ENCODE measurements around the gene P3R3URF. TPM values are rescaled to one million over a fixed set of nuclear protein-coding genes. Genes with fewer than 3 reads are reported as not detected.

The P3R3URF gene
- total and polyA plus RNA-seq, 2 donors (not counting 3 experiments of a cell fraction or from before 2014, with no cell fraction given), result not detected

DNA sequence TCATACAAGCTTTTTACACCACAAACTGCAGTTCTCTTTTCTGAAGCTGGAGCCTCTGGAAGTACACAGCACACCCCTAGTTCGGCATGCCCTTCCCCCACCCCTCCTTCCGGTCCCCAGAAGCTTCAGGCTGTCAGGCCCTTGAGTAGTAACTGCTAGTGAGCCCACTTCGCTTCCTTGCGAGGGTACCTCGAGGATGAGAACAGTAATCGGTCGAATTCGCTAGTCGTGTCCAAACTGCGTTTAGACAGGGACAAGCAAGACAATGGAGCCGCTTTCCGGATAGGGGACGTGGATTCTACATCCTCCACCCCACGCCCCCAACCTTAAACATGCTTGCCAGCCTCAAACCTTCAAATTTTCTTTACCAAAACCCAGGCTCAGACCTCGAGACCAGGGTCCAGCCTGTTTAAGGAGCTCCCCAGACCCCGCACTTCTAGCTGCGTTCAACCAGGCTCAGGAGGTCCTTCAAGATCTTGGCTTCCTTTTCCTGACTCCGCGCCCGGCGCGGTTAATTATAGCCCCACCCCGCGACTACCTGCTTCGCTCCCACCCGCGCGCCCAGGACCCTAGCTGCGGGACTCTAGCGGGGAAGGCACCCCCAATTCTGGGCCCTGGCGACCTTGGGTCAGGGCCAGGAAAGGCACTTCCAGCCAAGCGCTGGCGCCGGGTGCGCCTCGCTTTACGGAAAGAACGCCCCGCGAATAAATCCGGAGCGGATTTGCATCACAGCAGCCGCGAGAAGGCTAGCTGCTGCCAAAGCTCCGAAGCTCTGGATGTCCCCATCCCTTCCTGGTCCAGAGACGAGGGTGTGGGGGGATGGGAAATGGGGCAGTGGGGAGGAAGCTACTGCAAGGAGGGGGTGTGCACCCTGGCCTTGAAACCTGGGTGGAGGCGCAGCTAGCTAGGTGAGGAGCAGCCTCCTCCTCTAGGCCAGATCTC is 9.5 kb downstream of the P3R3URF start:
- H2AFZ ChIP-seq (ENCODE audit: low read depth, low read length), result peak overlapping the region; percentile 99
- H3K4me2 ChIP-seq (ENCODE audit: insufficient read depth, low read length), result peak overlapping the region; percentile 55
- BruUV-seq (replicated peaks), result no TSS peak
- no peak for TF ChIP-seq EZH2 (IDR thresholded peaks at IDR 0.05; ENCODE audit: borderline replicate concordance, low read depth, low read length, severe bottlenecking)
- no peak for TF ChIP-seq GATA2 (IDR thresholded peaks at IDR 0.05; ENCODE audit: insufficient read depth, insufficient read length, low read depth, low read length)
- TF ChIP-seq POLR2A (IDR thresholded peaks at IDR 0.05; ENCODE audit: low read depth, low read length), result no peak
- TF ChIP-seq MAX (IDR thresholded peaks at IDR 0.05; ENCODE audit: insufficient read depth, insufficient read length), result no peak
- no peak for TF ChIP-seq POLR2AphosphoS5 (IDR thresholded peaks at IDR 0.05; ENCODE audit: insufficient read depth, low read depth, low read length)
- TF ChIP-seq, protein P1, sequence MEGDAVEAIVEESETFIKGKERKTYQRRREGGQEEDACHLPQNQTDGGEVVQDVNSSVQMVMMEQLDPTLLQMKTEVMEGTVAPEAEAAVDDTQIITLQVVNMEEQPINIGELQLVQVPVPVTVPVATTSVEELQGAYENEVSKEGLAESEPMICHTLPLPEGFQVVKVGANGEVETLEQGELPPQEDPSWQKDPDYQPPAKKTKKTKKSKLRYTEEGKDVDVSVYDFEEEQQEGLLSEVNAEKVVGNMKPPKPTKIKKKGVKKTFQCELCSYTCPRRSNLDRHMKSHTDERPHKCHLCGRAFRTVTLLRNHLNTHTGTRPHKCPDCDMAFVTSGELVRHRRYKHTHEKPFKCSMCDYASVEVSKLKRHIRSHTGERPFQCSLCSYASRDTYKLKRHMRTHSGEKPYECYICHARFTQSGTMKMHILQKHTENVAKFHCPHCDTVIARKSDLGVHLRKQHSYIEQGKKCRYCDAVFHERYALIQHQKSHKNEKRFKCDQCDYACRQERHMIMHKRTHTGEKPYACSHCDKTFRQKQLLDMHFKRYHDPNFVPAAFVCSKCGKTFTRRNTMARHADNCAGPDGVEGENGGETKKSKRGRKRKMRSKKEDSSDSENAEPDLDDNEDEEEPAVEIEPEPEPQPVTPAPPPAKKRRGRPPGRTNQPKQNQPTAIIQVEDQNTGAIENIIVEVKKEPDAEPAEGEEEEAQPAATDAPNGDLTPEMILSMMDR (IDR thresholded peaks at IDR 0.05; ENCODE audit: extremely low read depth in 1 of 2, insufficient read depth in 1 of 2, low read depth in 1 of 2, low read length in 2 of 2), result no peak
- no peak for TF ChIP-seq FOS (IDR thresholded peaks at IDR 0.05; ENCODE audit: borderline replicate concordance, insufficient read depth, low read length)
- TF ChIP-seq JUN (IDR thresholded peaks at IDR 0.05; ENCODE audit: borderline replicate concordance, insufficient read depth, insufficient read length, low read depth), result no peak
- no peak for TF ChIP-seq MYC (IDR thresholded peaks at IDR 0.05; ENCODE audit: low read depth, low read length)
- H3K36me3 ChIP-seq (ENCODE audit: control insufficient read depth in 2 of 2, extremely low read depth in 1 of 2, insufficient read depth in 2 of 2, low read length in 2 of 2), result no peaks in the 10 kb centered on the region
- FAIRE-seq, result peak; percentile 70
- H3K79me2 ChIP-seq (ENCODE audit: control insufficient read depth, insufficient read depth, low read length), result no peaks in the 10 kb centered on the region
- POLR2A ChIA-PET, result interaction anchor here (1.8 kb wide), 1 partner anchor 35 kb away, joined by 8 read pairs; the partner anchor contains the start of gene PIK3R3
- no peaks in the 10 kb centered on the region for H3K9me3 ChIP-seq (replicated peaks; ENCODE audit: control insufficient read depth, insufficient read depth, low read length)
- dilution Hi-C loops (cut with MboI; ENCODE audit: extremely low pct_ligation_motif_present, low sequenced_read_pairs), result no loop called here
- H3K9me1 ChIP-seq (replicated peaks; ENCODE audit: control insufficient read depth, extremely low read depth, insufficient read depth, low read length), result no peaks in the 10 kb centered on the region
- H3K9ac ChIP-seq (replicated peaks; ENCODE audit: extremely low read depth, insufficient read depth, low read length), result peak overlapping the region; percentile 11
- H4K20me1 ChIP-seq (replicated peaks; ENCODE audit: control insufficient read depth, extremely low read depth, insufficient read depth, low read length), result no peaks in the 10 kb centered on the region
- intact Hi-C loops (cut with micrococcal nuclease), result loop anchor here (2.0 kb wide), 1 partner anchor 34 kb away; the partner anchor contains the start of gene PIK3R3
- no peak overlapping the region for H3K27ac ChIP-seq (ENCODE audit: insufficient read depth, low read depth, low read length)
- peaks cover 0 to 17% of the 10 kb centered on the region in 2 experiments for H3K27me3 ChIP-seq (ENCODE audit: control insufficient read depth in 2 of 2, insufficient read depth in 2 of 2, low read length in 2 of 2)
- peak; percentile 37 for DNase-seq (ENCODE audit: low read depth, low spot score)
- CTCF ChIA-PET, result interaction anchor here (0.9 to 2.8 kb wide), 3 partner anchors 39 to 127 kb away, joined by 3 to 8 read pairs (median 4); no protein-coding TSS in a partner anchor
- peaks cover 11% of the 10 kb centered on the region for H3K4me1 ChIP-seq (ENCODE audit: control insufficient read depth, extremely low read depth, insufficient read depth, low read length)
- H3K4me3 ChIP-seq (replicated peaks in 1 of 3; ENCODE audit: insufficient read depth in 1 of 3, low read depth in 1 of 3, low read length in 3 of 3), result peak overlapping the region; percentile 18 to 42 (median 41)
